Superior temporal gyrus (tissue), 1 donor: ENCODE results near the gene PRSS37.

Experiments used
- DNase-seq: peaks from one replicate; pipeline ENCODE4 v3.0.0-alpha.2; 2016; ENCODE audit errors: extremely low spot score

The PRSS37 gene

DNA sequence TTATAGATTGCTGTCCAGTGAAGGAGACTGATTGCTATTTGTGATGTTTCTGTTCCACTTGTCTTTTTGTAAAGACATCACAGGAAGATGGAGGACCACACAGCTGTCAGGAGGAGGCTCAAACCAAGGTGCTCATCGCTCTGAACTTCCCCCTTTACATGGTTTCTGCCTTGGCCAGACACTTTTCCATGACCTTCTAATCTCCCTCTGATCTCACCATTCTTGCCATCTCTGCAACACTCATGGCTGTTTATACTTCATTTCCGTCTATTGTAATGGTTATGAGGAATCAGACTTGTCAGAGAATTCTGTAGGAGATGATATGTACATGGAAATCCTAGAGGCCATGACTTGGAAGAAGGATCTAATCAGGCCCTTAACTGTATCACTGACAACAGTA is 53.0 kb downstream of the PRSS37 start:
- DNase-seq, result no peak
